ENCODE data around the gene CAPZB.

Gene CAPZB

GRCh38 chr1:19410393-19410792 is 74.9 kb downstream of the CAPZB start:
- H3K4me1 ChIP-seq (ENCODE audit: insufficient read depth, low read length): 0 out of 2 replicates have a peak, but pooled peaks cover 5% of the 10 kb centered on the region
- H3K36me3 ChIP-seq (ENCODE audit: insufficient read depth, low read length): no peaks in the 10 kb centered on the region; the same call in 1 of the 2 replicates
- no peak overlapping the region for H3K9ac ChIP-seq (ENCODE audit: low read depth, low read length)
- H3K9me3 ChIP-seq (ENCODE audit: control insufficient read depth, insufficient read depth, low read length): no peaks in the 10 kb centered on the region

GRCh38 chr1:19409477-19410341 is 75.6 kb downstream of the CAPZB start:
- Histone ChIP-seq H3K9ac (ENCODE audit: low read depth, low read length) (no peak overlapping the region), H3K4me1 (ENCODE audit: insufficient read depth, low read length) (0 out of 2 replicates have a peak, but pooled peaks cover 5% of the 10 kb centered on the region), H3K9me3 (ENCODE audit: control insufficient read depth, insufficient read depth, low read length) (no peaks in the 10 kb centered on the region), H3K36me3 (ENCODE audit: insufficient read depth, low read length) (no peaks in the 10 kb centered on the region; the same call in 1 of the 2 replicates)

GRCh38 chr1:19407494-19408096 is 77.7 kb downstream of the CAPZB start:
- Histone ChIP-seq H3K9me3 (ENCODE audit: control insufficient read depth, insufficient read depth, low read length) (no peaks in the 10 kb centered on the region), H3K4me1 (ENCODE audit: insufficient read depth, low read length) (0 out of 2 replicates have a peak, but pooled peaks cover 5% of the 10 kb centered on the region), H3K9ac (ENCODE audit: low read depth, low read length) (no peak overlapping the region), H3K36me3 (ENCODE audit: insufficient read depth, low read length) (no peaks in the 10 kb centered on the region; the same call in 1 of the 2 replicates)

GRCh38 chr1:19406680-19407079 is 78.7 kb downstream of the CAPZB start:
- Histone ChIP-seq H3K4me1 (ENCODE audit: insufficient read depth, low read length) (peaks cover 14% of the 10 kb centered on the region), H3K9me3 (ENCODE audit: control insufficient read depth, insufficient read depth, low read length) (no peaks in the 10 kb centered on the region), H3K36me3 (ENCODE audit: insufficient read depth, low read length) (no peaks in the 10 kb centered on the region; the same call in 1 of the 2 replicates), H3K9ac (ENCODE audit: low read depth, low read length) (no peak overlapping the region)

GRCh38 chr1:19405761-19406487 is 79.4 kb downstream of the CAPZB start:
- Histone ChIP-seq H3K9ac (ENCODE audit: low read depth, low read length) (no peak overlapping the region), H3K36me3 (ENCODE audit: insufficient read depth, low read length) (no peaks in the 10 kb centered on the region; the same call in 1 of the 2 replicates), H3K9me3 (ENCODE audit: control insufficient read depth, insufficient read depth, low read length) (no peaks in the 10 kb centered on the region), H3K4me1 (ENCODE audit: insufficient read depth, low read length) (peaks cover 18% of the 10 kb centered on the region)

GRCh38 chr1:19405195-19405760 is 80.1 kb downstream of the CAPZB start:
- H3K9ac ChIP-seq (ENCODE audit: low read depth, low read length): no peak overlapping the region
- H3K9me3 ChIP-seq (ENCODE audit: control insufficient read depth, insufficient read depth, low read length): no peaks in the 10 kb centered on the region
- peaks cover 23% of the 10 kb centered on the region for H3K4me1 ChIP-seq (ENCODE audit: insufficient read depth, low read length)
- no peaks in the 10 kb centered on the region; the same call in 1 of the 2 replicates for H3K36me3 ChIP-seq (ENCODE audit: insufficient read depth, low read length)

GRCh38 chr1:19404748-19405147 is 80.6 kb downstream of the CAPZB start:
- H3K4me1 ChIP-seq (ENCODE audit: insufficient read depth, low read length): peaks cover 23% of the 10 kb centered on the region
- H3K9me3 ChIP-seq (ENCODE audit: control insufficient read depth, insufficient read depth, low read length): no peaks in the 10 kb centered on the region
- no peak overlapping the region for H3K9ac ChIP-seq (ENCODE audit: low read depth, low read length)
- H3K36me3 ChIP-seq (ENCODE audit: insufficient read depth, low read length): no peaks in the 10 kb centered on the region; the same call in 1 of the 2 replicates

- Histone ChIP-seq H3K36me3 (ENCODE audit: insufficient read depth, low read length) (no peaks in the 10 kb centered on the region), H3K4me1 (ENCODE audit: insufficient read depth, low read length) (peaks cover 23% of the 10 kb centered on the region), H3K9me3 (ENCODE audit: control insufficient read depth, insufficient read depth, low read length) (no peaks in the 10 kb centered on the region), H3K9ac (ENCODE audit: low read depth, low read length) (no peak overlapping the region)
These were observed 82.1 kb downstream of the CAPZB start for GRCh38 chr1:19403256-19403655.

GRCh38 chr1:19402031-19402813 is 83.1 kb downstream of the CAPZB start:
- Histone ChIP-seq H3K9me3 (ENCODE audit: control insufficient read depth, insufficient read depth, low read length) (no peaks in the 10 kb centered on the region), H3K9ac (ENCODE audit: low read depth, low read length) (no peak overlapping the region), H3K36me3 (ENCODE audit: insufficient read depth, low read length) (no peaks in the 10 kb centered on the region), H3K4me1 (ENCODE audit: insufficient read depth, low read length) (peaks cover 23% of the 10 kb centered on the region)

- H3K4me1 ChIP-seq (ENCODE audit: insufficient read depth, low read length): peaks cover 22% of the 10 kb centered on the region
These were observed 83.8 kb downstream of the CAPZB start for GRCh38 chr1:19401535-19401889.

GRCh38 chr1:19400875-19401534 is 84.3 kb downstream of the CAPZB start:
- H3K4me1 ChIP-seq (ENCODE audit: insufficient read depth, low read length): peaks cover 21% of the 10 kb centered on the region
- H3K36me3 ChIP-seq (ENCODE audit: insufficient read depth, low read length): no peaks in the 10 kb centered on the region
- H3K9me3 ChIP-seq (ENCODE audit: control insufficient read depth, insufficient read depth, low read length): no peaks in the 10 kb centered on the region
- H3K9ac ChIP-seq (ENCODE audit: low read depth, low read length): no peak overlapping the region

More at GRCh38 chr1:19401535-19401889, 83.8 kb downstream of the CAPZB start:
- Histone ChIP-seq H3K9me3 (ENCODE audit: control insufficient read depth, insufficient read depth, low read length) (no peaks in the 10 kb centered on the region), H3K36me3 (ENCODE audit: insufficient read depth, low read length) (no peaks in the 10 kb centered on the region), H3K9ac (ENCODE audit: low read depth, low read length) (no peak overlapping the region)

GRCh38 chr1:19400192-19400611 is 85.1 kb downstream of the CAPZB start:
- peaks cover 28% of the 10 kb centered on the region for H3K4me1 ChIP-seq (ENCODE audit: insufficient read depth, low read length)
- H3K9ac ChIP-seq (ENCODE audit: low read depth, low read length): no peak overlapping the region
- H3K9me3 ChIP-seq (ENCODE audit: control insufficient read depth, insufficient read depth, low read length): no peaks in the 10 kb centered on the region
- no peaks in the 10 kb centered on the region for H3K36me3 ChIP-seq (ENCODE audit: insufficient read depth, low read length)

GRCh38 chr1:19398309-19398760 is 87.0 kb downstream of the CAPZB start:
- no peaks in the 10 kb centered on the region for H3K9me3 ChIP-seq (ENCODE audit: control insufficient read depth, insufficient read depth, low read length)
- H3K4me1 ChIP-seq (ENCODE audit: insufficient read depth, low read length): peaks cover 28% of the 10 kb centered on the region
- H3K9ac ChIP-seq (ENCODE audit: low read depth, low read length): no peak overlapping the region
- no peaks in the 10 kb centered on the region for H3K36me3 ChIP-seq (ENCODE audit: insufficient read depth, low read length)

All from ES-I3 (cell line).